NT2/D1 (cell line): ENCODE results near the gene USP16.

Experiments used
- DNase-seq: peaks from one replicate; pipeline ENCODE4 v3.0.0-alpha.2; 2011; ENCODE audit warnings: low read depth, low spot score
- H3K27me3 ChIP-seq: 2 replicates; pipeline ENCODE4 v1.6.0; 2011; ENCODE audit warnings: mild to moderate bottlenecking; ENCODE audit not compliant: insufficient read length, insufficient read depth
- H3K36me3 ChIP-seq: 2 replicates; pipeline ENCODE4 v1.6.1; 2011; ENCODE audit warnings: mild to moderate bottlenecking, low read length, mixed read lengths; ENCODE audit not compliant: insufficient read depth, insufficient read length
- H3K4me1 ChIP-seq: 2 replicates; pipeline ENCODE4 v1.5.1; 2011; ENCODE audit not compliant: insufficient read depth, insufficient read length
- H3K4me3 ChIP-seq: 2 replicates; pipeline ENCODE4 v1.5.1; 2011; ENCODE audit warnings: low read depth; ENCODE audit not compliant: insufficient read length
- H3K9ac ChIP-seq: 2 replicates; pipeline ENCODE4 v1.6.0; 2011; ENCODE audit warnings: low read depth; ENCODE audit not compliant: insufficient read length
- H3K9me3 ChIP-seq: 2 replicates; pipeline ENCODE4 v1.5.1; 2011; ENCODE audit warnings: mild to moderate bottlenecking, low read length; ENCODE audit not compliant: insufficient read depth
- SUZ12 ChIP-seq: IDR thresholded peaks from 2 replicates; pipeline ENCODE4 v1.6.1; 2011; ENCODE audit not compliant: insufficient read length, insufficient read depth; ENCODE audit errors: extremely low read depth
- YY1 ChIP-seq: IDR thresholded peaks from 2 replicates; pipeline ENCODE4 v1.6.1; 2011; ENCODE audit not compliant: insufficient read length, insufficient read depth
- ZNF274 ChIP-seq: IDR thresholded peaks from 2 replicates; pipeline ENCODE4 v1.6.1; 2011; ENCODE audit warnings: mild to moderate bottlenecking, low read depth, low read length

The USP16 gene

GRCh38 chr21:29034678-29035077 is 10.2 kb downstream of the USP16 start:
- no peaks in the 10 kb centered on the region for H3K4me1 ChIP-seq
- H3K27me3 ChIP-seq: no peaks in the 10 kb centered on the region
- H3K9ac ChIP-seq: no peak overlapping the region
- TF ChIP-seq SUZ12 (no peak), YY1 (no peak), ZNF274 (no peak)
- H3K4me3 ChIP-seq: no peak overlapping the region
- H3K9me3 ChIP-seq: no peaks in the 10 kb centered on the region
- DNase-seq: no peak
- H3K36me3 ChIP-seq: peaks cover 91% of the 10 kb centered on the region

DNA sequence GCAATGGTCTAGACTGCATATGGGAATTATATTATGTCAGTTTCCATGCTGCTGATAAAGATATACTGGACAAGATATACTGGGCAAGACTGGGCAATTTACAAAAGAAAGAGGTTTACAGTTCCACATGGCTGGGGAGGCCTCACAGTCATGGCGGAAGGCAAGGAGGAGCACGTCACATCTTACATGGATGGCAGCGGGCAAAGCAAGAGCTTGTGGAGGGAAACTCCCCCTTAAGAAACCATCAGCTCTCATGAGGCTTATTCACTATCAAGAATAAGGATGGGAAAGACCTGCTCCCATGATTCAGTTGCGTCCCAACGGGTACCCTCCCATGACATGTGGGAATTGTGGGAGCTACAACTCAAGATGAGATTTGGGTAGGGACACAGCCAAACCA is 27.8 kb downstream of the USP16 start:
- Histone ChIP-seq H3K4me3 (no peak overlapping the region), H3K9me3 (peaks cover 5% of the 10 kb centered on the region; the same call in 1 of the 2 replicates), H3K27me3 (no peaks in the 10 kb centered on the region), H3K36me3 (peaks cover 97% of the 10 kb centered on the region), H3K4me1 (no peaks in the 10 kb centered on the region), H3K9ac (no peak overlapping the region)
- TF ChIP-seq SUZ12 (no peak), YY1 (no peak), ZNF274 (no peak)
- DNase-seq: no peak

DNA sequence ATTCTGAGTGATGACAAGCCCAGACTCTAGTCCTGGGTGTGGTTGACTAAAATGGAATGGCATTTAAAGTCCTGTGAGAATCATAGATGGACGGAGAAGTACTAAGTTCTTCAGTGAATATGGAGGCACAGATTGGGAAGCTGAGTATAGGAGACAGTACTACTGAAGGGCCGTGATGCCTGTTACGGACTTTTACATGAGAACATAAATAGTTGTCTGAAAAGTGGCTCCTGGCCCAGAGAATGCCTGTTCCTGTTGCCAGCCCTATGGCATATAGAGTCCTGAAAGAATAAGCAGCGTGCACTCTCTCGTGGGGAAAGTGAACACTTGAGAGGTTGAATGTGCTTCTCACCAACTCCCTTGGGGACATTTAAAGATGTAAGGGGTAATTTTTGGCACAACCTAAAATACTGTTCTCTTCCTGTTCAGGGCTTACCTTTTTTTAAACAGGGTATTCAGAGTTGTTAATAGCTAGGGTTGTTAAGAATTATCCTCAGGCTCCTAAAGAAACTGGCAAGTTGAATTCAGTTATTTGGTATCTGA is 28.6 kb downstream of the USP16 start:
- H3K27me3 ChIP-seq: no peaks in the 10 kb centered on the region
- no peak overlapping the region for H3K4me3 ChIP-seq
- H3K9me3 ChIP-seq: peaks cover 5% of the 10 kb centered on the region; the same call in 1 of the 2 replicates
- H3K36me3 ChIP-seq: peaks cover 96% of the 10 kb centered on the region
- no peak overlapping the region for H3K9ac ChIP-seq
- no peak for DNase-seq
- no peaks in the 10 kb centered on the region for H3K4me1 ChIP-seq
- TF ChIP-seq YY1: no peak
- TF ChIP-seq ZNF274: no peak
- TF ChIP-seq SUZ12: no peak

DNA sequence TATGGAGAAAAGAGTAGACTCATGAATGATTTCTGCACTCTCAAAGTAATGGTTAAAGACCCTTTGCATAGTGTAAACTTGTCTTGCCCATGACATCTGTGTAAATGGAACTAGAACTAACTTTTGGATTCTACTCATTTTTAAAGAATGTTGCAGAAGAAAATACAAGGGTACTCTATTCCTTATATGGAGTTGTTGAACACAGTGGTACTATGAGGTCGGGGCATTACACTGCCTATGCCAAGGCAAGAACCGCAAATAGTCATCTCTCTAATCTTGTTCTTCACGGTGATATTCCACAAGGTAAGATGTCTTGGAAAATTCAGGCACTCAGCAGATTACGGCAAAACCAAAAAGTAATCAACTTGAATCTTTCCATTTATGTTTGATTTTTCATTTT is 29.2 kb downstream of the USP16 start:
- Histone ChIP-seq H3K9ac (no peak overlapping the region), H3K4me1 (no peaks in the 10 kb centered on the region), H3K4me3 (no peak overlapping the region), H3K9me3 (peaks cover 5% of the 10 kb centered on the region; the same call in 1 of the 2 replicates), H3K36me3 (peaks cover 91% of the 10 kb centered on the region), H3K27me3 (no peaks in the 10 kb centered on the region)
- DNase-seq: no peak
- no peak for TF ChIP-seq ZNF274
- TF ChIP-seq SUZ12: no peak
- TF ChIP-seq YY1: no peak

GRCh38 chr21:29055080-29055479 is 30.6 kb downstream of the USP16 start:
- Histone ChIP-seq H3K9ac (no peak overlapping the region), H3K4me1 (no peaks in the 10 kb centered on the region), H3K27me3 (no peaks in the 10 kb centered on the region), H3K36me3 (peaks cover 91% of the 10 kb centered on the region), H3K4me3 (no peak overlapping the region), H3K9me3 (peaks cover 5% of the 10 kb centered on the region; the same call in 1 of the 2 replicates)
- no peak for DNase-seq
- TF ChIP-seq SUZ12: no peak
- no peak for TF ChIP-seq ZNF274
- TF ChIP-seq YY1: no peak

DNA sequence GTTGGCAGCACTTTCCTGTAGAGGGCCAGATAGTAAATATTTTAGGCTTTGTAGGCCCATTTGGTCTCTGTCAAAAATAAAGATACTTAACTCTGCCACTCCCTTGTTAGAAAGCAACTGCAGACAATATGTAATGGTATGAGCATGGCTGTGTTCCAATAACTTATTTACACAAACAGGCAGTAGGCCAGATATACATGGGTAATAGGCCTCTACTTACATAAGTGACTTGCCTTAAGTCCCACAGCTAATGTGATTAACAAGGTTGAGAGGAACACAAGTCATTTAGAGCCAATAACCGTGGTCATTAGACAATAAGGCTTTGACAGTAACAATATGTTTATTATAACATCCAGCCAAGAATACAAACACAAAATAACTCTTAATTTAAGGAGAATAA is 31.5 kb downstream of the USP16 start:
- Histone ChIP-seq H3K9me3 (peaks cover 5% of the 10 kb centered on the region; the same call in 1 of the 2 replicates), H3K9ac (no peak overlapping the region), H3K4me1 (no peaks in the 10 kb centered on the region), H3K27me3 (no peaks in the 10 kb centered on the region), H3K36me3 (peaks cover 91% of the 10 kb centered on the region), H3K4me3 (no peak overlapping the region)
- TF ChIP-seq SUZ12: no peak
- no peak for DNase-seq

DNA sequence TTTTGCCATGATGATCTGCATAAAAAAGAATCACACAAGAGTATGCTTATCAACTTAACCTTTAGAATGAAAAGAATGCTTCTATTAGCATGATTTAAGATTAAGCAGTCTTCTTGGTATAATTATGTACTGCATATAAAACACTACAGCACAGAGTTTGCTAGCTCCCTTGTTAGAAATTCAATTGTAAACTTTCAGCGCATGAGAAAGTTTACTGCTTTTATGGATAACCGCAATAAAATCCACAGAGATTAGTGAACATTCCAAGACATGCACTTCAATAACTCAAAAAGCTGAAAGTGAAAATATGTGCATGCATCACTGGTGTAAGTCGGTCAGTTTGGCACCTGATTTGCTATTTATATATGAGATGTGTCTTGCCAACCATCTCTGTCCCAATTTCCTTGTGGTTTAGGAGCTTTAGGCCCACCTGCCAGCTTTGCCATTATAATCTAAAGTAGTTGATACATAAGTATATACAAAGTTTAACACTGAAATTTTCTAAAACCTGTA is 32.1 kb downstream of the USP16 start:
- H3K4me1 ChIP-seq: no peaks in the 10 kb centered on the region
- TF ChIP-seq YY1: no peak
- no peak for TF ChIP-seq ZNF274
- no peak for TF ChIP-seq SUZ12
- H3K27me3 ChIP-seq: no peaks in the 10 kb centered on the region
- H3K9ac ChIP-seq: no peak overlapping the region
- peaks cover 91% of the 10 kb centered on the region for H3K36me3 ChIP-seq
- DNase-seq: no peak
- H3K4me3 ChIP-seq: no peak overlapping the region
- peaks cover 5% of the 10 kb centered on the region; the same call in 1 of the 2 replicates for H3K9me3 ChIP-seq
